ENCODE data around the gene PAX9. TPM values are rescaled to one million over a fixed set of nuclear protein-coding genes. Genes with fewer than 3 reads are reported as not detected.

PAX9 gene
- total and polyA plus RNA-seq, 7 donors = 0.13 to 1.4 (median 0.47) TPM

GRCh38 chr14:36657399-36658122, 4.1 kb upstream of the PAX9 start:
- Histone ChIP-seq H3K27me3 (ENCODE audit: insufficient read depth in 3 of 3, low read length in 2 of 3) (peaks cover 5 to 100% (median 62%) of the 10 kb centered on the region in 3 donors), H3K4me1 (peaks cover 6% of the 10 kb centered on the region), H3K27ac (no peak overlapping the region), H3K9me3 (no peaks in the 10 kb centered on the region), H3K4me3 (peak overlapping the region; percentile 60), H3K36me3 (ENCODE audit: insufficient read depth in 1 of 2, low read depth in 1 of 2) (no peaks in the 10 kb centered on the region)
- intact Hi-C loops (cut with DNase I) = loop anchor here in 1 of 2 donors (10.0 kb wide), 1 partner anchor 153 kb away; no protein-coding TSS in a partner anchor
- ATAC-seq (peak; percentile 12 to 32 (median 28)), DNase-seq (no peak)
- no peak for TF ChIP-seq CTCF (IDR thresholded peaks at IDR 0.05)
- WGBS, 3 donors = 2% methylated on average over 37 to 55 of the region's 55 CpGs

GRCh38 chr14:36658123-36659009, 3.3 kb upstream of the PAX9 start:
- Histone ChIP-seq H3K4me1 (peaks cover 14% of the 10 kb centered on the region), H3K27ac (no peak overlapping the region), H3K9me3 (no peaks in the 10 kb centered on the region), H3K36me3 (ENCODE audit: insufficient read depth in 1 of 2, low read depth in 1 of 2) (no peaks in the 10 kb centered on the region), H3K27me3 (ENCODE audit: insufficient read depth in 3 of 3, low read length in 2 of 3) (peaks cover 0 to 100% (median 66%) of the 10 kb centered on the region in 3 donors), H3K4me3 (peak overlapping the region; percentile 60)
- 8 to 11% (median 10%) methylated on average over 54 to 55 of the region's 55 CpGs for WGBS, 3 donors
- no peak for ATAC-seq
- DNase-seq = no peak
- no peak for TF ChIP-seq CTCF (IDR thresholded peaks at IDR 0.05)
- intact Hi-C loops (cut with DNase I) = loop anchor here in 1 of 2 donors (10.0 kb wide), 1 partner anchor 154 kb away; no protein-coding TSS in a partner anchor

DNA sequence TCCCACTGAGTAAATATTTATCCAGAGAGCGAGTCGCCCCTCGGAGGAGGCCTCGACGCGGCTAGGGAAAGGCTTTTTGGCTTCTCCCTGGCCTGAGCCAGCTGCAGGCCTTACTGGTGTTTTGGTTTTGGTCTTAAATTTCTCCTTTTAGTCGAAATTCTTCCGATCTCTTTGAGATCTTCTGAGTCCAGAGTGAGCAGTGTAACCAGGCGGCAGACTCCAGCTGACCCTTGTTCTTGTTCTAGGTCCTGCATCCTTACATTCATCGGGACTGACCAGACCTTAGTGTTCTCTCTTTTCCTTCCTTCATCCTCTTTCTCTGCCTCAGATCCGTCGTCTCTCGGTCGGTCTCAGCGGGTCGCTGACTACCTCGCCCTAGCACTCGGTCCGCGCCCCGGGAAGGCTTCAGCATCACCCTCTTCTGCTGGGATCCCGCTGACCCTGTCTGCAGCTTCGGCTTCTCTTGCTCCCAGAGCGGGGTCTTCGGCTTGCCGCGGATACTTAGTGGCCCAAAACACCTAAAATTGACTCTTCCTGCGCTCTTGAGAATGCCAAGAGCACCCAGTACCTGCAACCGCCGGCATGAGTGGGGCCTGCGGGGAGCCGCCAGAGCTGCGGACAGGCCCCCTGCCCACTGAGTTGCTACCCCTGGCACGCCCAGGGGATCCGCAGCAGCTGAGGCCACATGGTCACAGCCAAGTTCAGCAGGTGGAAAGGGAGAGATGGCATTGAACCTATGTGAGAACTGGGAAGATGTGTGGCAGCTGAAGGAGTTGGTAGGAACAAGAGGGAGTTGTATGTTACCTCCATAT, 2.4 kb upstream of the PAX9 start:
- Histone ChIP-seq H3K27ac (no peak overlapping the region), H3K27me3 (ENCODE audit: insufficient read depth in 3 of 3, low read length in 2 of 3) (peaks cover 0 to 100% (median 67%) of the 10 kb centered on the region in 3 donors), H3K36me3 (ENCODE audit: insufficient read depth in 1 of 2, low read depth in 1 of 2) (no peaks in the 10 kb centered on the region), H3K4me3 (no peak overlapping the region), H3K4me1 (peaks cover 21% of the 10 kb centered on the region), H3K9me3 (no peaks in the 10 kb centered on the region)
- TF ChIP-seq CTCF (IDR thresholded peaks at IDR 0.05) = no peak
- ATAC-seq (no peak), DNase-seq (no peak)
- 9 to 14% (median 13%) methylated on average over 35 of the region's 35 CpGs for WGBS, 3 donors
- intact Hi-C loops (cut with DNase I) = loop anchor here in 1 of 2 donors (10.0 kb wide), 1 partner anchor 154 kb away; no protein-coding TSS in a partner anchor
